Lung (tissue), 12 donors: ENCODE results near the gene KCND2. TPM values are rescaled to one million over a fixed set of nuclear protein-coding genes. Genes with fewer than 3 reads are reported as not detected.

Experiments
- ATAC-seq: fragments of 200-7000 bp; cut with Tn5 transposase; one replicate; pipeline ENCODE4 v1.9.1; 2020; ENCODE audit warnings: moderate number of reproducible peaks; ENCODE audit not compliant: insufficient read depth, low FRiP score
- DNase-seq, 3 donors: peaks; one replicate each; pipeline ENCODE4 v3.0.0-alpha.2; 2013 to 2017
- H3K27ac ChIP-seq, 2 donors: one replicate each; pipeline ENCODE4 v1.5.1; 2013; ENCODE audit warnings: mild to moderate bottlenecking in 2 of 2, moderate library complexity in 2 of 2, control low read depth in 1 of 2, inconsistent platforms in 1 of 2, low read depth in 1 of 2, low read length in 1 of 2
- H3K27me3 ChIP-seq, 3 donors: one replicate each; pipeline ENCODE4 v1.5.1; 2013; ENCODE audit warnings: low read length in 2 of 3; ENCODE audit not compliant: control insufficient read depth in 3 of 3, insufficient read depth in 3 of 3
- H3K36me3 ChIP-seq, 4 donors: one replicate each; pipeline ENCODE4 v1.5.1; 2013; ENCODE audit warnings: low read length in 4 of 4, mild to moderate bottlenecking in 1 of 4, moderate library complexity in 1 of 4; ENCODE audit not compliant: control insufficient read depth in 4 of 4, insufficient read depth in 4 of 4
- H3K4me1 ChIP-seq, 5 donors: one replicate each; pipeline ENCODE4 v1.5.1; 2013; ENCODE audit warnings: low read length in 5 of 5, mild to moderate bottlenecking in 2 of 5, moderate library complexity in 1 of 5; ENCODE audit not compliant: control insufficient read depth in 5 of 5, insufficient read depth in 5 of 5
- H3K4me3 ChIP-seq: one replicate; pipeline ENCODE4 v1.5.1; 2013; ENCODE audit warnings: mild to moderate bottlenecking, control low read depth, moderate library complexity
- H3K9ac ChIP-seq, 2 donors: one replicate each; pipeline ENCODE4 v1.5.1; 2013; ENCODE audit warnings: low read length in 2 of 2, control low read depth in 1 of 2; ENCODE audit not compliant: insufficient read depth in 1 of 2
- H3K9me3 ChIP-seq, 4 donors: one replicate each; pipeline ENCODE4 v1.5.1; 2013; ENCODE audit warnings: low read length in 3 of 4, mild to moderate bottlenecking in 1 of 4, moderate library complexity in 1 of 4; ENCODE audit not compliant: control insufficient read depth in 4 of 4, insufficient read depth in 3 of 4
- WGBS, 2 donors: extraction: QIAGEN DNeasy Blood & Tissue Kit; methylation state at CpG; one replicate each; pipeline ENCODE4 v1.1.7; 2013; 5-methylcytosine and 5-hydroxymethylcytosine counted together
- polyA plus RNA-seq, 2 donors: library from polyadenylated mRNA; stranded (reverse); fragments of 200-250 nt; gene quantifications; one replicate each; pipeline ENCODE4 v1.2.1, GENCODE V29; 2013
- total RNA-seq, 2 donors: library from RNA; depleted of rRNA in 1 of 2; stranded (reverse); fragments of >200 nt in 1 of 2; gene quantifications; one replicate each; pipeline ENCODE4 v1.2.1, GENCODE V29; 2014 to 2021
- TF ChIP-seq, protein P1 (sequence below): IDR thresholded peaks from 2 replicates; pipeline ENCODE4 v1.5.1; 2012; ENCODE audit warnings: mild to moderate bottlenecking; ENCODE audit errors: control extremely low read depth, extremely low read depth
- donor health status: control.
- donor health status: control.
- donor health status: Bipolar disorder and iron deficiency.
- donor health status: healthy.
- donor health status: DM: yes; HTN: yes; CAD: no.

The KCND2 gene
- total and polyA plus RNA-seq, 4 donors, result 0.03 to 1.1 (median 0.10) TPM

- H3K9me3 ChIP-seq, result no peaks in the 10 kb centered on the region
- no peak overlapping the region for H3K9ac ChIP-seq
- no peak for ATAC-seq
- H3K27me3 ChIP-seq, result no peaks in the 10 kb centered on the region
- no peak for DNase-seq
- no peak overlapping the region for H3K27ac ChIP-seq
- TF ChIP-seq, protein P1, sequence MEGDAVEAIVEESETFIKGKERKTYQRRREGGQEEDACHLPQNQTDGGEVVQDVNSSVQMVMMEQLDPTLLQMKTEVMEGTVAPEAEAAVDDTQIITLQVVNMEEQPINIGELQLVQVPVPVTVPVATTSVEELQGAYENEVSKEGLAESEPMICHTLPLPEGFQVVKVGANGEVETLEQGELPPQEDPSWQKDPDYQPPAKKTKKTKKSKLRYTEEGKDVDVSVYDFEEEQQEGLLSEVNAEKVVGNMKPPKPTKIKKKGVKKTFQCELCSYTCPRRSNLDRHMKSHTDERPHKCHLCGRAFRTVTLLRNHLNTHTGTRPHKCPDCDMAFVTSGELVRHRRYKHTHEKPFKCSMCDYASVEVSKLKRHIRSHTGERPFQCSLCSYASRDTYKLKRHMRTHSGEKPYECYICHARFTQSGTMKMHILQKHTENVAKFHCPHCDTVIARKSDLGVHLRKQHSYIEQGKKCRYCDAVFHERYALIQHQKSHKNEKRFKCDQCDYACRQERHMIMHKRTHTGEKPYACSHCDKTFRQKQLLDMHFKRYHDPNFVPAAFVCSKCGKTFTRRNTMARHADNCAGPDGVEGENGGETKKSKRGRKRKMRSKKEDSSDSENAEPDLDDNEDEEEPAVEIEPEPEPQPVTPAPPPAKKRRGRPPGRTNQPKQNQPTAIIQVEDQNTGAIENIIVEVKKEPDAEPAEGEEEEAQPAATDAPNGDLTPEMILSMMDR, result no peak
- WGBS, 2 donors, result 5 to 10% methylated on average over 1 of the region's 1 CpG
- H3K4me3 ChIP-seq, result no peak overlapping the region
- H3K36me3 ChIP-seq, result no peaks in the 10 kb centered on the region
- H3K4me1 ChIP-seq, result no peaks in the 10 kb centered on the region
Measured at GRCh38 chr7:120588416-120588815, 315.4 kb downstream of the KCND2 start.

- no peaks in the 10 kb centered on the region for H3K27me3 ChIP-seq
- TF ChIP-seq, protein P1, result no peak
- H3K9me3 ChIP-seq, result no peaks in the 10 kb centered on the region
- no peak overlapping the region for H3K27ac ChIP-seq
- no peaks in the 10 kb centered on the region for H3K36me3 ChIP-seq
- DNase-seq, result no peak
- no peak overlapping the region for H3K4me3 ChIP-seq
- WGBS, 2 donors, result 67 to 78% methylated on average over 2 of the region's 2 CpGs
- H3K4me1 ChIP-seq, result no peaks in the 10 kb centered on the region
- H3K9ac ChIP-seq, result no peak overlapping the region
- ATAC-seq, result no peak
Measured at GRCh38 chr7:120588862-120589261, 315.9 kb downstream of the KCND2 start.

DNA sequence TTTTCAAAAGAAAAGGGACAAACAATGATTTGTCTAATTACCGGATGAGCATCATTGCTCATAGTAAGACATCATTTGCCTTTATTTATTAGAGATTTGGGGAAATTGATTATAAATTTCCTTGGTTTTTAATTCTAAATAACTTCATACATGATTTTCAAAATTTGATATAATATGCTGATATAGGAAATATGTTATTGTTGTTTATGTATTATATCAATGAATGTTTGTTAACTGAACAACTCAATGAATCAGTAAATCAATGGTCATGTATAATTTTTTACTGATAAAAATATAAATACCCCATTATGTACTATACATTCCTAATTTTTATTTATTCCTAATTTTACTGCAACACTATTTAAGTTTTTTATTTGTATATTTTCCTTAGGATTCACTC is 327.6 kb downstream of the KCND2 start:
- TF ChIP-seq, protein P1, result no peak
- no peaks in the 10 kb centered on the region for H3K4me1 ChIP-seq
- H3K4me3 ChIP-seq, result no peak overlapping the region
- H3K9me3 ChIP-seq, result no peaks in the 10 kb centered on the region
- no peaks in the 10 kb centered on the region for H3K36me3 ChIP-seq
- H3K9ac ChIP-seq, result no peak overlapping the region
- DNase-seq (no peak), ATAC-seq (no peak)
- 95 to 98% methylated on average over 1 of the region's 1 CpG for WGBS, 2 donors
- no peaks in the 10 kb centered on the region for H3K27me3 ChIP-seq
- no peak overlapping the region for H3K27ac ChIP-seq

GRCh38 chr7:120603366-120603765 is 330.4 kb downstream of the KCND2 start:
- DNase-seq, result no peak
- TF ChIP-seq, protein P1, result no peak
- Histone ChIP-seq H3K36me3 (no peaks in the 10 kb centered on the region), H3K9me3 (no peaks in the 10 kb centered on the region), H3K27ac (no peak overlapping the region), H3K4me3 (no peak overlapping the region), H3K4me1 (no peaks in the 10 kb centered on the region), H3K9ac (no peak overlapping the region), H3K27me3 (no peaks in the 10 kb centered on the region)
- no peak for ATAC-seq
